Measurements from ENCODE around the gene ANGPT4.
A peak's percentile ranks its signal among the peaks of the same experiment; 100 is the strongest.
"Not testable (repeated sequence)": the region's sequence is repeated elsewhere in the genome, so short reads cannot be mapped to it uniquely, and the experiment has no call there.

The ANGPT4 gene

GRCh38 chr20:871948-872347 lies 44.2 kb downstream of the ANGPT4 start:
- no peak for DNase-seq

GRCh38 chr20:871436-871835 lies 44.7 kb downstream of the ANGPT4 start:
- DNase-seq, result no peak

GRCh38 chr20:870758-871157 lies 45.4 kb downstream of the ANGPT4 start:
- no peak for DNase-seq

GRCh38 chr20:869606-870005 lies 46.5 kb downstream of the ANGPT4 start:
- no peak for DNase-seq

GRCh38 chr20:868279-868678 lies 47.9 kb downstream of the ANGPT4 start:
- no peak for DNase-seq

- no peak for DNase-seq
Observed at GRCh38 chr20:865440-865839, 50.7 kb downstream of the ANGPT4 start.

GRCh38 chr20:860891-861290 lies 55.2 kb downstream of the ANGPT4 start:
- no peak for DNase-seq

- DNase-seq, result peak; percentile 50
Observed at GRCh38 chr20:859751-860231, 56.3 kb downstream of the ANGPT4 start.

GRCh38 chr20:858011-858410 lies 58.1 kb downstream of the ANGPT4 start:
- DNase-seq, result no peak

GRCh38 chr20:856361-856775 lies 59.8 kb downstream of the ANGPT4 start:
- peak; percentile 64 for DNase-seq

- DNase-seq, result no peak
Observed at GRCh38 chr20:855466-856360, 60.4 kb downstream of the ANGPT4 start.

GRCh38 chr20:854601-855000 lies 61.5 kb downstream of the ANGPT4 start:
- no peak for DNase-seq

- no peak for DNase-seq
Observed at GRCh38 chr20:853406-853996, 62.6 kb downstream of the ANGPT4 start.

- DNase-seq, result not testable (repeated sequence)
Observed at GRCh38 chr20:848731-849130, 67.4 kb downstream of the ANGPT4 start.

GRCh38 chr20:848193-848592 lies 67.9 kb downstream of the ANGPT4 start:
- DNase-seq, result no peak

- peak; percentile 64 for DNase-seq
Observed at GRCh38 chr20:846894-847278, 69.2 kb downstream of the ANGPT4 start.

GRCh38 chr20:845941-846893 lies 69.9 kb downstream of the ANGPT4 start:
- DNase-seq, result no peak

- no peak for DNase-seq
Observed at GRCh38 chr20:845226-845868, 70.8 kb downstream of the ANGPT4 start.

- DNase-seq, result peak; percentile 92
Observed at GRCh38 chr20:844473-845225, 71.5 kb downstream of the ANGPT4 start.

- no peak for DNase-seq
Observed at GRCh38 chr20:843912-844311, 72.2 kb downstream of the ANGPT4 start.

GRCh38 chr20:842547-842940 lies 73.6 kb downstream of the ANGPT4 start:
- DNase-seq, result no peak

All from activated CD4-positive, alpha-beta T cell treated with anti-CD3 and anti-CD28 coated beads, Interleukin-2, Interleukin-6, amounts not matched to agents 100 ng/mL and 50 ng/mL, durations not matched to agents 16 hours and 8 hours (primary cell).